ENCODE measurements around the gene NFIX.

Gene NFIX

DNA sequence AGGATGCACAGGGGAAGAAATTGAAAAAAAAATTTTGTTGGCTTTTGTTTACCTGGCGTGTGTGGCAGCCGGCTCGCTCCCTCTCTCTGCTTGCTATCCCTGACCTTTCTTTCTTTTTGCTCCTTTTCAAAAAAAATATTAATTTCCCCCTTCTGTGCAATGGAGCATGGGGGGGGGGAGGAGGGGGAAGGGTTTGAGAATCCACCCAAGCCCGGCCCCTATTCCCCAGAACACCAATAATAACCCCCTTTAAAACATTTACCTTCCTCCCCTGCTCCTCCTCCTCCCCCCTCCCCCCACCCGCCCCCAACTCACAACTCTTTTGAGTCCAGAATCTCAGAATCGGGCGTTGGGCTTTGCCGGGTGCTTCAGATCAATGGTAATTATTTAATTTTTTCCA lies 28.4 kb downstream of the NFIX start:
- no peak for DNase-seq

DNA sequence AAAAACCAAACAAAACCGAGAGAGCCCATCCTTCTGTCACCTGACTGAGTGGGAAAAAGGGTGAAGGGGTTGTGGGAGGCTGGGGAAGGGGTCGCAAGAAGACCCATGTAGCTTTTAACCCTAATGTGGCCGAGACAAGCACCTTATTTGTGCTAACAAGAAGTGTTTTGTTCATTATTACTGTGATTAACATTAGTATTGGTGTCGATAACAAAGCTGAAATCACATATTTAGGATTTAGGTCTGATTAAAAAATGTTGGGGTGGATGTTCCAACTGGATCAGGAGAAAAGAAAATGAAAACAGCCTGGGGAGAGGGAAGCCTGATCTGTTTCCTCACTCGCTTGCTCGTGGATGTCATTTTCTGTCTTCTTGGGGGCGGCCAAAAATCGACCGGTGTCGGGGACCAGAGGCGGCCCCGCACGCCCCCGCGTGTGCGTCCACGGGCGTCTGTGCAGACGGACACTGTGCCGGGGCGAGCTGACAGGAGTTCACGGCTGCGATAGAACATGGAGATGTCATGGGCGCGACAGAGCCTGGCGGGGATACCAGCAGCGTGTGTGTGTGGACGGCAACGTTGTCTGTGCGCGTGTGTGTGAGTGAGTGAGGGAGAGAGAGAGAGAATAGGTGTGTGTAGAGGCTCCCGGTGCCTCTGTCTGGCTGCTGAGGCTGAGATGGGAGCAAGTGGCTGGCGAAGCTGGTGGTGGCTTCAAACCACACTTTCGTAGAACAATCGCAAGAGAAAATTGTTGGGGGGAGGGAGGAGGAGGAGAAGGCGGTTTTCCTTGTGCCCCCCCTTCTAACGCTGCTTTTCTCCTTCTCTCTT lies 29.1 kb downstream of the NFIX start:
- no peak for DNase-seq

DNA sequence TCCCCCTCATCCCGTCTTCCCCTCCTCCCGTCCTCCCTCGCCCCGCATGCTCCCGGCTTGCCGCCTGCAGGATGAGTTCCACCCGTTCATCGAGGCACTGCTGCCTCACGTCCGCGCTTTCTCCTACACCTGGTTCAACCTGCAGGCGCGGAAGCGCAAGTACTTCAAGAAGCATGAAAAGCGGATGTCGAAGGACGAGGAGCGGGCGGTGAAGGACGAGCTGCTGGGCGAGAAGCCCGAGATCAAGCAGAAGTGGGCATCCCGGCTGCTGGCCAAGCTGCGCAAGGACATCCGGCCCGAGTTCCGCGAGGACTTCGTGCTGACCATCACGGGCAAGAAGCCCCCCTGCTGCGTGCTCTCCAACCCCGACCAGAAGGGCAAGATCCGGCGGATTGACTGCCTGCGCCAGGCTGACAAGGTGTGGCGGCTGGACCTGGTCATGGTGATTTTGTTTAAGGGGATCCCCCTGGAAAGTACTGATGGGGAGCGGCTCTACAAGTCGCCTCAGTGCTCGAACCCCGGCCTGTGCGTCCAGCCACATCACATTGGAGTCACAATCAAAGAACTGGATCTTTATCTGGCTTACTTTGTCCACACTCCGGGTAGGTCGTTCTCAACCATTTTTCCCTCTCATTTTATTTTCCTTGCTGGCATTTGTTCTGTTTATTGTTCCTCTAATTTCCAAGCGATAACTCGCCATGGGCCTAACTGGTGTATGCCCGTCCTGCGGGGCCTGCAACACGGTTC lies 29.8 kb downstream of the NFIX start:
- no peak for DNase-seq

DNA sequence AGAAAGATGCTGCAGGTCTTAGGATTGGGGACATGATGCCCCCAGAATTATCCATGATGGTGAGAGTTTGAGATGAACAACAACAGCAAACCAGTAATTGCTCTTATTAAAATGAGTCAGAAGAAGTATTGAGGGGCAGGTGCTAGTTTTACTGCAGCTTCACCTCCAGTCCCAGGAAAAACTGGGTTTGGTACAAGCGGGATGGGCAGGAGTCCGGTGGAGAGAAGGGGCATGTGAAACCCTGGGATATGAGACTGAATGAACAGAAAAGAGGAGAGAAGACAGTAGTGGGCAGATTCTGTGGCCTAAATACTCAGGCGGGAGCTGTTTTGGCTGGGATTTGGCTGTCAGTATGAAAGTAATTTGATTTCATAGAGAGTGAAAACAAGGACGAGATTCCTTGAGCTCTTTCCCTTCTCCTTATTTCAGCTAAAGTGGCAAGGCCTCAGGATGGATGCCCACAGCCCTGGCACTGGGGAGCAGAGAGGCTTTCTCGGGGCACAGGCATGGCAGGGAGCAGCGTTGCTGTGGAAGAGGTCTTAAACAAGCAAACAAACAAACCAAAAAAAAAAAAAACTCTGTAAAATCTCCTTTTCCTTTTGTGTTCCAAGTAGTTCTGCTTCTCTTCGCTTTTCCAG lies 30.7 kb downstream of the NFIX start:
- DNase-seq, result no peak

GRCh38 chr19:13026462-13027370 lies 31.4 kb downstream of the NFIX start:
- no peak for DNase-seq

DNA sequence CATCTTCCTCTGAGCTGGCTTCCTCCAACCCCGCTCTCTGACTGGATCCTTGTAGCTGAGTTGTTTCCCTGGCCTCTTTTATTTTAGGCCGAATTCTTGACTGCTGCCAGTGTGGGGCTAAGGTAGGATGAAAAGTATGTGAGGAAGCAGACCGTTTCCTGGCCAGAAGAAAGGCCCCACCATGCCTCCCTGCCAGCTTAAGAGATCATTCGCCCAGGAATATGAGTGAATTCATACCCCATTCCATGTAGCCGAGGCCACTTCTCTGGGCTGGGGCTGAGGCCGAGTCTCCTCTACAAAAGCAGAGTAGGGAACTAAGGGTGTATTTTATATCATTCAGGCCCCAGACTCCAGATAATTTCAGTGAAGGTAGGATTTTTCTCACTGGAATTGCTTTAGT lies 32.3 kb downstream of the NFIX start:
- no peak for DNase-seq

- DNase-seq, result no peak
Observed at GRCh38 chr19:13028027-13028426, 32.8 kb downstream of the NFIX start.

DNA sequence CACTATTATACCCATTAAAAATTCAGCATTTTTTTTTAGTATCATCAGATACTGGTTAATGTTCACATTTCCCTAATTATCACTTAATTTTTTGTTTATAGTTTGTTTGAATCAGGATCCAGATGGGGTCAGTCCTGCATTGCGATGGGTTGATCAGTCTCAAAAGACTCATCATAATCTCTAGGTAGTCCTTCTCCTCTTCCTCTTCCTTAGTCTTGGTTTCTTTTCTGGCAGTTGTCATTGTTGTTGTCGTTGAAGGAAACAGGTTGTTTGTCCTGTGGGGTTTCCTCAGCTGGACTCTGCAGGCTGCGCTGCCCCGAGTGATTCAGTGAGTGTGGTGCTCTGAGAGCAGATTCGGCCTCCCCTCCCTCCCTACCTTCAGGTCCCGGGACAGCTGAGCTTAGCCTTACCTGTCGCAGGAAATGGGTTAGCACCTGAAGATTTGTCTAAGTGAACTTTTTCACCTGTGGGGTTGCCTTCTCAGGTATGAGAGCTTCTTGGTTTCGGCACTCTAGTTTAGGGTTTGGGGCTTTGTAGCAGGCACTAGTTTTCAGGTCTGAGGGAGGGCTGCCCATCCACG lies 34.1 kb downstream of the NFIX start:
- no peak for DNase-seq

GRCh38 chr19:13029893-13030292 lies 34.6 kb downstream of the NFIX start:
- no peak for DNase-seq

- no peak for DNase-seq
Observed at GRCh38 chr19:13031917-13032623, 36.8 kb downstream of the NFIX start.

DNA sequence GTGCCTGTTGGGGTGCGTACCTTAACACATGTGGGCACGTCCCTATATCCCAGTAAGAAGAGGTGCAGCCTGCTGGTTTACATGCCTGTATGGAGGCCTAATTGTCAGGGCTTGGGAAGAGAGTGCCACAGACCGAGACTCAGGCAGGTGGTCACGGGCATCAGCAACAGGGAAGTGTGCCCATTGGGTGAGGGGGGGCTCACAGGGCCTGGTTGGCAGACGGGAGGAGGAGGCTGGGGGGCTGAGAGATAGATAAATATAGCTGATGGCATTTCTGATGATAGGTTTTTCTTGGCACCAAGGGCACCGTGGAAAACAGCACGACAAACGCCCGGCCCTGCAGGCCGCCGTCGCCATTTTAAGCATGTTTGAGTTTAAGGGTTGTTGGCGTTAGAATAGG lies 37.6 kb downstream of the NFIX start:
- no peak for DNase-seq

- DNase-seq, result no peak
Observed at GRCh38 chr19:13033244-13033643, 38.0 kb downstream of the NFIX start.

DNA sequence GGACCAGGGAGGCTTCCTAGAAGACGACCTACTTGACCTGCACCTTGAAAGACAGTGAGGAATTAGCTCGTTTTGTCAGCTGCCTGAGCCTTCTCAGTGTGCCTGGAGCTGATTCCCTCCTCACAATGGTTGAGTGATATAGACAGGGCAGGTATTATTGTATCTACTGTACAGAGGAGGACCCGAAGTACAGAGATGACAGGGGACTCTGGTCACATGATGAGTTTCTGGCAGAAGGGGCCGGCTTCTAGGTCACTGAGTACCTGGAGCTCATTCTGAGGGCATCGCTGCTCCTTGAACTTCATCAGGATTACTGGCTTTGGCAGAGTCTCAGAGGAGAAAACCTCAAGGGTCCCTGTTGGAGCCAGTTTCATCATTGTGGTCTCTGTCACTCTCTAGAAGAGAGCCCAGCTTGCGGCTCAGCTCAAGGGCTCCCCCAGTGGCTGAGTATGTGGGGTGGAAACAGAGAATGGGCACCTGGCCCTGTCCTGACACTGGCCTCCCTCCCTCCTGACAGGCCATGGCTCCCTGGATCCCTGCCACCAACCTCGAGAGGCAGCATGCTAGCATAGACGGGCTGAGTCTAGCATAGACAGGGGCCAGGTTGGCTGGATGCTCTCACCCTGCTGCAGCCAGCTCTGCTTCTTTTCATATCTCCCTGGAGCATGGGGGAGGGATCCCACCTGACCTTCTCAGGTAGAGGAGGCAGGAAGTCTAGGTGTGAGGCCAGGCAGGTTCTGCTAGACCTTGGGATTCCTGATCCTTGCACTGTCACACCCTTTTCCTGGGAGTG lies 38.7 kb downstream of the NFIX start:
- DNase-seq, result peak; percentile 44

DNA sequence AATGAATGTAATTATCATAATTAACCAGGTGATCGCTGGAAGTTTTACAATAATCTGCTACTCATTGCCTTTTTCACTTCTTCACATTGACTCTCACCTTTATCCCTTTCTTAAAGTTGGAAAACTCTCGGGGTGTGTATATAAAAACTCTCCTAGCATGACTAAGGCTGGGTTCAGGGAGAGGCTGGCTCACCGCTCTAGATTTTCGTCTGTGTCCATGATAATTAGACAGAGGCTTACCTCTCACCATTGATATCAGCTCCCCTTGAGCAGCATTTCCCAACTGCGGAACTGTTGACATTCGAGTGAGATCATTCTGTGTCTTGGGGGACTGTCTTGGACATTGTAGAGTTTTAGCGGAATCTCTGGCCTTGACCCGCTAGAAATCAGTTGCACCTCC lies 39.4 kb downstream of the NFIX start:
- no peak for DNase-seq

- no peak for DNase-seq
Observed at GRCh38 chr19:13035820-13036365, 40.6 kb downstream of the NFIX start.

GRCh38 chr19:13036366-13036976 lies 41.2 kb downstream of the NFIX start:
- DNase-seq, result no peak

DNA sequence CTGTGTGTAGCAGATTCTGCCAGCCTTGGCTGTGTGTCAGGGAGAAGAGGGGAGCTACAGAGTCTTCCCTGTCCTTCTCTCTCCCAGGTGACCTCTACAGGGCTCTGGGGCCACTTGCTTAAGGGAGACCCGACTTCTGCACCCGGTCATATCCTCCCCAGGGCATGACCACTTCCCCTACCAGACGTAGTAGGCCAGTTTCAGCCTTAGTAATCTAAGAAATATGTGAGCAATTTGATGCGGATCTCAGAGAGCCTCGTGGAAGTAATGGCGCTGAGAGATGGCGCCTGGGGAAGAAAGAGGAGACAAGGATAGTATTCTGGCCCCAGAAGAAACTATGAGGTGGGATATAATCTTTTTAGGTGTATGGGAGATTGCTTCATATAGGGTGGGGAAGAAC lies 41.9 kb downstream of the NFIX start:
- no peak for DNase-seq

DNA sequence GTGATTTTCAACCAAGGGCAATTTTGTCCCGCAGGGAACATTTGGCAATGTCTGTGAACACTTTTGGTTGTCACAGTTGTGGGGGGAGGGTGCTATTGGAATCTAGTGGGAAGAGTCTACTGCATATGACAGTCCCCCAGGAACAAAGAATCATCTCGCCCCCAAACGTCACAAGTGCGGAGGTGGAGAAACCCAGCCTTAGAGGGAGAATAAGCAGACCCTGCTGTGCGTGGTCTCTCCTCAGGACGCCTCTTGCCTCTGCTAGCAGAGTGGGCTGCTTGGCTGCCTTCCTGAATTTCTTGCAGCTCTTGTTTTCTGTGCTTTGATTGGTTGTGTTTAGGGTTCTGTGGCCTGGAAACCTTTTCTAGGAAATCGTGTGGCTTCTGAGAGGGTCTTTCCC lies 42.5 kb downstream of the NFIX start:
- DNase-seq, result no peak

GRCh38 chr19:13038306-13039210 lies 43.3 kb downstream of the NFIX start:
- DNase-seq, result no peak

All from activated naive CD4-positive, alpha-beta T cell treated with Interleukin-2 at 50 U/mL for 16 hours (primary cell).